ENCODE results near the gene ARSD. TPM values are rescaled to one million over a fixed set of nuclear protein-coding genes. Genes with fewer than 3 reads are reported as not detected.
"Not testable (repeated sequence)": the region's sequence is repeated elsewhere in the genome, so short reads cannot be mapped to it uniquely, and the experiment has no call there.

The ARSD gene
- 7.9 and 11.1 TPM in 2 replicates for total RNA-seq (2012; rRNA removed)

GRCh38 chrX:2928583-2929434, at the start of gene ARSD:
TSS of gene ARSD (minus strand) at chrX:2929339. CDS start at chrX:2929275, 64 bp downstream.
- Histone ChIP-seq H3K4me1 (ENCODE audit: control insufficient read depth, insufficient read depth, low read length) (no peaks in the 10 kb centered on the region), H3K9ac (ENCODE audit: low read depth, low read length) (peak within 1 kb of the TSS; percentile 99)

GRCh38 chrX:2978639-2979038, 49.5 kb upstream of the ARSD start:
- not testable (repeated sequence) for H3K9me3 ChIP-seq (replicated peaks; ENCODE audit: low read length); H3K9ac ChIP-seq (ENCODE audit: low read depth, low read length); H3K4me3 ChIP-seq (ENCODE audit: low read length); H3K27me3 ChIP-seq (ENCODE audit: control insufficient read depth, insufficient read depth, low read length); H3K36me3 ChIP-seq (ENCODE audit: insufficient read depth, low read length); H3K4me1 ChIP-seq (ENCODE audit: control insufficient read depth, insufficient read depth, low read length); H3K4me2 ChIP-seq (ENCODE audit: low read length)

More at GRCh38 chrX:2928583-2929434, at the start of gene ARSD:
- no peaks in the 10 kb centered on the region for H3K27me3 ChIP-seq (ENCODE audit: control insufficient read depth, insufficient read depth, low read length)
- H3K36me3 ChIP-seq (ENCODE audit: insufficient read depth, low read length), result no peaks in the 10 kb centered on the region
- H3K4me2 ChIP-seq (ENCODE audit: low read length), result peak within 1 kb of the TSS; percentile 94
- peak within 1 kb of the TSS; percentile 95 for H3K4me3 ChIP-seq (ENCODE audit: low read length)
- H3K9me3 ChIP-seq (replicated peaks; ENCODE audit: low read length), result peaks cover 5% of the 10 kb centered on the region

- Histone ChIP-seq H3K4me3 (ENCODE audit: low read length) (no peak overlapping the region), H3K27me3 (ENCODE audit: control insufficient read depth, insufficient read depth, low read length) (no peaks in the 10 kb centered on the region), H3K9ac (ENCODE audit: low read depth, low read length) (no peak overlapping the region), H3K9me3 (replicated peaks; ENCODE audit: low read length) (no peaks in the 10 kb centered on the region), H3K36me3 (ENCODE audit: insufficient read depth, low read length) (no peaks in the 10 kb centered on the region), H3K4me1 (ENCODE audit: control insufficient read depth, insufficient read depth, low read length) (no peaks in the 10 kb centered on the region), H3K4me2 (ENCODE audit: low read length) (no peak overlapping the region)
Observed at GRCh38 chrX:2974961-2975360, 45.8 kb upstream of the ARSD start.

GRCh38 chrX:2972391-2972790, 43.3 kb upstream of the ARSD start:
- H3K27me3 ChIP-seq (ENCODE audit: control insufficient read depth, insufficient read depth, low read length), result no peaks in the 10 kb centered on the region
- H3K9ac ChIP-seq (ENCODE audit: low read depth, low read length), result no peak overlapping the region
- no peak overlapping the region for H3K4me3 ChIP-seq (ENCODE audit: low read length)
- H3K36me3 ChIP-seq (ENCODE audit: insufficient read depth, low read length), result no peaks in the 10 kb centered on the region
- no peak overlapping the region for H3K4me2 ChIP-seq (ENCODE audit: low read length)
- H3K4me1 ChIP-seq (ENCODE audit: control insufficient read depth, insufficient read depth, low read length), result peaks cover 3% of the 10 kb centered on the region
- H3K9me3 ChIP-seq (replicated peaks; ENCODE audit: low read length), result no peaks in the 10 kb centered on the region

- H3K4me3 ChIP-seq (ENCODE audit: low read length), result no peak overlapping the region
- H3K4me1 ChIP-seq (ENCODE audit: control insufficient read depth, insufficient read depth, low read length), result peaks cover 12% of the 10 kb centered on the region
- no peaks in the 10 kb centered on the region for H3K9me3 ChIP-seq (replicated peaks; ENCODE audit: low read length)
- H3K36me3 ChIP-seq (ENCODE audit: insufficient read depth, low read length), result no peaks in the 10 kb centered on the region
- H3K9ac ChIP-seq (ENCODE audit: low read depth, low read length), result no peak overlapping the region
- H3K27me3 ChIP-seq (ENCODE audit: control insufficient read depth, insufficient read depth, low read length), result no peaks in the 10 kb centered on the region
- no peak overlapping the region for H3K4me2 ChIP-seq (ENCODE audit: low read length)
Observed at GRCh38 chrX:2969021-2969420, 39.9 kb upstream of the ARSD start.

- Histone ChIP-seq H3K9ac (ENCODE audit: low read depth, low read length) (peak overlapping the region; percentile 53), H3K4me3 (ENCODE audit: low read length) (peak overlapping the region; percentile 53)
Observed at GRCh38 chrX:2967998-2968909, 39.1 kb upstream of the ARSD start.

GRCh38 chrX:2967584-2967983, 38.4 kb upstream of the ARSD start:
- Histone ChIP-seq H3K36me3 (ENCODE audit: insufficient read depth, low read length) (no peaks in the 10 kb centered on the region), H3K9ac (ENCODE audit: low read depth, low read length) (peak overlapping the region; percentile 53), H3K4me3 (ENCODE audit: low read length) (peak overlapping the region; percentile 53), H3K4me2 (ENCODE audit: low read length) (peak overlapping the region; percentile 82), H3K27me3 (ENCODE audit: control insufficient read depth, insufficient read depth, low read length) (no peaks in the 10 kb centered on the region), H3K9me3 (replicated peaks; ENCODE audit: low read length) (no peaks in the 10 kb centered on the region), H3K4me1 (ENCODE audit: control insufficient read depth, insufficient read depth, low read length) (peaks cover 16% of the 10 kb centered on the region)

More at GRCh38 chrX:2967998-2968909, 39.1 kb upstream of the ARSD start:
- H3K4me1 ChIP-seq (ENCODE audit: control insufficient read depth, insufficient read depth, low read length), result peaks cover 16% of the 10 kb centered on the region
- H3K36me3 ChIP-seq (ENCODE audit: insufficient read depth, low read length), result no peaks in the 10 kb centered on the region
- no peaks in the 10 kb centered on the region for H3K9me3 ChIP-seq (replicated peaks; ENCODE audit: low read length)
- H3K27me3 ChIP-seq (ENCODE audit: control insufficient read depth, insufficient read depth, low read length), result no peaks in the 10 kb centered on the region
- peak overlapping the region; percentile 82 for H3K4me2 ChIP-seq (ENCODE audit: low read length)

GRCh38 chrX:2967012-2967411, 37.9 kb upstream of the ARSD start:
- peaks cover 16% of the 10 kb centered on the region for H3K4me1 ChIP-seq (ENCODE audit: control insufficient read depth, insufficient read depth, low read length)
- H3K27me3 ChIP-seq (ENCODE audit: control insufficient read depth, insufficient read depth, low read length), result no peaks in the 10 kb centered on the region
- H3K9me3 ChIP-seq (replicated peaks; ENCODE audit: low read length), result no peaks in the 10 kb centered on the region
- H3K4me3 ChIP-seq (ENCODE audit: low read length), result no peak overlapping the region
- H3K4me2 ChIP-seq (ENCODE audit: low read length), result no peak overlapping the region
- no peaks in the 10 kb centered on the region for H3K36me3 ChIP-seq (ENCODE audit: insufficient read depth, low read length)
- H3K9ac ChIP-seq (ENCODE audit: low read depth, low read length), result no peak overlapping the region

- Histone ChIP-seq H3K36me3 (ENCODE audit: insufficient read depth, low read length) (no peaks in the 10 kb centered on the region), H3K27me3 (ENCODE audit: control insufficient read depth, insufficient read depth, low read length) (no peaks in the 10 kb centered on the region), H3K9me3 (replicated peaks; ENCODE audit: low read length) (no peaks in the 10 kb centered on the region), H3K4me3 (ENCODE audit: low read length) (no peak overlapping the region), H3K4me1 (ENCODE audit: control insufficient read depth, insufficient read depth, low read length) (peaks cover 16% of the 10 kb centered on the region), H3K9ac (ENCODE audit: low read depth, low read length) (no peak overlapping the region), H3K4me2 (ENCODE audit: low read length) (no peak overlapping the region)
Observed at GRCh38 chrX:2965965-2966364, 36.8 kb upstream of the ARSD start.

GRCh38 chrX:2963992-2964794, 35.1 kb upstream of the ARSD start:
- H3K4me2 ChIP-seq (ENCODE audit: low read length), result peak overlapping the region; percentile 53
- peaks cover 16% of the 10 kb centered on the region for H3K4me1 ChIP-seq (ENCODE audit: control insufficient read depth, insufficient read depth, low read length)
- not testable (repeated sequence) for H3K9me3 ChIP-seq (replicated peaks; ENCODE audit: low read length); H3K27me3 ChIP-seq (ENCODE audit: control insufficient read depth, insufficient read depth, low read length); H3K36me3 ChIP-seq (ENCODE audit: insufficient read depth, low read length)
- H3K4me3 ChIP-seq (ENCODE audit: low read length), result peak overlapping the region; percentile 33
- H3K9ac ChIP-seq (ENCODE audit: low read depth, low read length), result peak overlapping the region; percentile 61

GRCh38 chrX:2963449-2963848, 34.3 kb upstream of the ARSD start:
- H3K36me3 ChIP-seq (ENCODE audit: insufficient read depth, low read length); H3K4me3 ChIP-seq (ENCODE audit: low read length); H3K9ac ChIP-seq (ENCODE audit: low read depth, low read length); H3K4me2 ChIP-seq (ENCODE audit: low read length); H3K9me3 ChIP-seq (replicated peaks; ENCODE audit: low read length); H3K27me3 ChIP-seq (ENCODE audit: control insufficient read depth, insufficient read depth, low read length): not testable (repeated sequence)
- peaks cover 16% of the 10 kb centered on the region for H3K4me1 ChIP-seq (ENCODE audit: control insufficient read depth, insufficient read depth, low read length)
